ENCODE measurements around the gene STEAP3. TPM values are rescaled to one million over a fixed set of nuclear protein-coding genes. Genes with fewer than 3 reads are reported as not detected.
A peak's percentile ranks its signal among the peaks of the same experiment; 100 is the strongest.

STEAP3 gene
- total RNA-seq, 1 experiment from 2014 or later = 17.7 TPM

DNA sequence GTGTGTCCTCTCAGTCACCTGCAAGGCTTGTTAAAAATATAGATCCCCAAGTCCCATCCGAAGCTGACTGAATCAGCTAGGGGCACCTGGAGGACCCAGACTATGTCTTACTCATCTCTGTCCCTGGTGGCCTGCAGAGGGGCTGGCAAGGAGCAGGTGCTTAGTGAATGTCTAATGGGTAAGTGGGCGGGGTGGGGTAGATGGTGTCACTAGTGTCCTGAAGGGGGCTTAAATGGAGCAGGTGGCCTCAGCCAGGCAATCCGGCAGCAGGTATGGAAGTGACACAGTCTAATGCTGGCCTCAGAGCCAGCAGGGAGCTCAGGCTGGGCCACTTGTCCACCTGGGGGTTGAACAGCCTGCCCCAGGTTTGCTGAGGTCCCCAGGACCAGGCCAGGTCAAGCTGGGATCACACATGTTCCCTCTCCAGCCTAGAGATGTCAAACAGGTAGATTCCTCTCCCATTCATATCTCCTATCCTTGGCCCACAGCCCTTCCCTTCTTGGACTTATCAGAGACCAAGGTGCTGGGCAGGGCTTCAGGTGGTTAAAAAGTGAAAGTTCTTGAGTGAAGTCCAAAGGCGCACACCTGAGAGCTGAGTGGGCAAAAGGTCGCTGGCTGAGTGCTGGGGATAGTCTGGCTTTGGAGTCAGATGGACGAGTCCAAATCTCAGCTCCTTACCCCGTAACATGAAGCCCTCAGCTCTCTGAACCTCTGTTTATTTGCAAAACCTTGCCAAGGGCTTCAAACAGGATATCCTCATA is 1.7 kb downstream of the STEAP3 start:
- DNase-seq (ENCODE audit: low spot score) = no peak

GRCh38 chr2:119225926-119226325 is 2.3 kb downstream of the STEAP3 start:
- DNase-seq (ENCODE audit: low spot score) = no peak

DNA sequence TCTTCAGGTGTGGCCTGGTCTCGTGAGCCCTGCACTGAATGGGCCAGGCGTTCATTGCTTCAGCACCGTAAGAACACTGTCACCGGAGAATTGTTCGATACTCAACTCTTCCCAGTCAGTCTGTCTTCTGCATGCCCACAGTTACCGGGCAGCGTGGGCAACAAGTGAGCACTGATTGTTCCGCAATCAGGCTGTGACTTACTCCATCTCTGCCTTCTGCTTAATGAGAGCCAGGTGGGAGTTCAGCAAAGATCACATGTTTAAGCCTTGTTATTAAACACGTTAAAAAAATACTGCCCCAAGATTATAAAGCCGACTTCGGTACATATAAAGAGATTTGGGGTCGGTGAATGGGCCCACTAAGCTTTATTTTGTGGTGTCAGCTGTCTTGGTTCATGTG is 3.7 kb downstream of the STEAP3 start:
- no peak for DNase-seq (ENCODE audit: low spot score)

- DNase-seq (ENCODE audit: low spot score) = no peak
Observed at GRCh38 chr2:119228136-119228535, 4.5 kb downstream of the STEAP3 start.

DNA sequence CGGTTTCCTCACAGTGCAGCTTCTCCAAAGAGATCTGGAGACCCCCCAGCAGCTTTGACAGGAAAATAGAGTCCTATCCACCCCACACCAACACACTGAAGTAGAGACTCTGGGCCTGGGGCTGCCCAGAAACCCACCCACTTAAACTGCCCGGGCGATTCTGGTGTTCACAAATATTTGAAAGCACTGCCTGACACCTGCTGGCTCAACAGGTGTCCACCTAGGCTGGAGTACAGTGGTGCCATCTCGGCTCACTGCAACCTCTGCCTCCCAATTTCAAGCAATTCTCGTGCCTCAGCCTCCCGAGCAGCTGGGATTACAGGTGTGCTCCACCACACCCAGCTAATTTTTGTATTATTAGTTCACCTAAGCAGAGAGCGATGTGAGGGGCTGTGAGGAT is 5.3 kb downstream of the STEAP3 start:
- no peak for DNase-seq (ENCODE audit: low spot score)

DNA sequence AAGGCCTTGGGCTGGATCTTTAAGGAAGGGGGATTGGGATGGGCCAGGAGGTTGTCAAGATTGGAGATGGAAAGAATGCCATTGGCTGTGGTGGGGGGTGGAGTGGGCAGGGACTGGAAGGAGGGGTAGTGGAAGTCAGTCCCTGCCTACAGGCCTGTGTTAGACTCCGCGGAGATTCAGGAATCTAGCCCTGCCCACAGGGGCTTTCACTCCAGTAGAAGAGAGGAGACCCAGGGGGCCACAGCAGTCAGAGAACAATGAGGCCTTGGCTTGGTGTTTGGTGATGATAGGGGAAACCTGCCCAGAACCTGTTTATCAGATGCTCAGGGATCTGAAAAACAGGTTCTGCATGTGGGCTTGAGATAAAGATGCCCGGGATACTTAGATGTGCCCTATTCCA is 6.1 kb downstream of the STEAP3 start:
- no peak for DNase-seq (ENCODE audit: low spot score)

DNA sequence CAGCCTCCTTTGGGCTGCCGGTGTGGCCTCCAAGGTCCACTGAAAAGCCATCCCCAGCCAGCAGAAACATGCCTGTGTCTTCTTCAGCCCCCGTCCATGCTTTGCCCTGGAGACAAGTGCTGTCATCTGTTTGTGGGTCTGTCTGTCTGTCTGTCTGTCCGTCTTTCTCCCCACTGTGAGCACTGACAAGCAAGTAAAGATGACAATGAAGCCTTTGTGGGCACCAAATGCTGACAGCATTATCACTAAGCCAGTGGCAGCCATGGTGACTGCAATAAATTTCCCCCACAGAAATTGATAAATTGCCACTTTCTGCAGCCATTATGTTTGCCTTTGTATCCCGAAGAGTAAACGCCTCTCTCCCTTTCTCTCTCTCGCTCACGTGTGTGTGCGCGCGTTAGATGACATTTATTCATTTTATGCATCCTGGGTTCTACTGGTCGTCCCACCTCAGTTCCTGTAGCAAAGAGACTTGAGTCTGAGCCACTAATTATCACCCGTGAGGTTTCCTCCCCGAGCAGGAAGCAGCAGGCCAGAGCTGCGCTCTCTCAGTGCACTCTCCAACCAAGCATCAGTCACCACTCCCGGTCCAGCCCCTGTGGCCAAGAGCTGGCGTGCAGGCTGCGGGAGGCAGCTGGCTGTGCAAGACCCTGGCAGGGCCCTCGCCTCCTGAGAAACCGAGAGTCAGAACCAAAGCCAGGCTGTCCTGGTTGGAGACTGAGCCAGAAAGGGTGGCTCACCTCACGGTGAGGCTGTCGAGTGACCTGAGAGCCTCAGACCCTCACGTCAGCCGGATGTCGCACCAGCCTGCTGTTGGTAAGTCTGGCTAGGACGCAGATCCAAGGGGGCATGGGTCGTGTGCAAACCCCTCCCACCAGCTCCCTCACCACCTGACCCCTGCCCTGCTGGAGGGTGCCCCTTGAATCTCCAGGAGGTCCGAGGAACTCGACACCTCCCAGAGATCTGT is 6.9 kb downstream of the STEAP3 start:
- no peak for DNase-seq (ENCODE audit: low spot score)

- DNase-seq (ENCODE audit: low spot score) = no peak
Observed at GRCh38 chr2:119231975-119232665, 8.5 kb downstream of the STEAP3 start.

DNA sequence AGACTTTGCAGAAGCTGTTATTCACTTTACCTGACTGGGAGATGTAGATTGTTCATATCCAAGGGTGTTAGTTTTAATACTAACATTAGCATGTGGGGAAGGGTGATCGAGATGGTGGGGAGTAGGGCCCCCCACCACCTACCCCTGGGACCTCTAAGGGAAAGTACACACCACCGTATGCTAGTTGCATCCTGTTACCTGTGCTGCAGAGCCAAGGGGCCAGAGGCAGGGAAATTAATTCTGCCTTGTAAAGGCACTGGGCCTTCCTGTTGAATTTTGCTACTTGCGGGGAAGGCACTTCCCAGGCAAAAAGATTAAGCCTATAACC is 9.0 kb downstream of the STEAP3 start:
- DNase-seq (ENCODE audit: low spot score) = no peak

DNA sequence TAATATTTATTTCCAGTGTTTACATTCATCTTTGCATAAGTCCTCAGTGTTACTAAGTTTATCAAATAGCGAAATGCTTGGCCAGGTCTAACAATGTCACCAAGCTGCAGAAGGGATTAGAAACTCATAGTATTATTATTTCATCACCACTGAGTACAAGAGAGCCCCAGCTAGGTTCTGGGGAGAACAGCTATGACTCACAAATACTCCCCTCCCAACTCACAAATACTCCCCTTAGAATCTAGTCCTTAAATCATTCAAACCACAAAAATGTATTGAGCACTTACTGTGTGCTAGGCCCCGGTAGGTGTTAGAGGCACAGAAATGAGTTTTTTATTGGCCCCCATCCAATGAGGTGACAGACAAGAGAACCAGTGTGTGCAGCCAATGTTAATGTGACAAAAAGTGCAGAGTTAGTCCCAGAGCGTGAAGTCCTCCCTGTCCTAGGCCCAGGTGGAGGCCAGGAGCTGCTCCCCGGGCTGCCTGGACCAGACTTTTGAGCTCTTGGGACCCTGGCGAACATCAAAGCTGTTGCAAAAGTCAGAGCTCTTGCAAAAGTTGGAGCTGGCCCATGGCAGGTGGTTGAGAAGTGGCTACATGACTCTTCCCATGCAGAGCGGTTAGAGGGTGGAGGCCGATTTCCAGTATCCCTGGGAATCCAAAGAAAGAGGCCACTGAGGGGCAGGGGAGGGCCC is 9.8 kb downstream of the STEAP3 start:
- no peak for DNase-seq (ENCODE audit: low spot score)

DNA sequence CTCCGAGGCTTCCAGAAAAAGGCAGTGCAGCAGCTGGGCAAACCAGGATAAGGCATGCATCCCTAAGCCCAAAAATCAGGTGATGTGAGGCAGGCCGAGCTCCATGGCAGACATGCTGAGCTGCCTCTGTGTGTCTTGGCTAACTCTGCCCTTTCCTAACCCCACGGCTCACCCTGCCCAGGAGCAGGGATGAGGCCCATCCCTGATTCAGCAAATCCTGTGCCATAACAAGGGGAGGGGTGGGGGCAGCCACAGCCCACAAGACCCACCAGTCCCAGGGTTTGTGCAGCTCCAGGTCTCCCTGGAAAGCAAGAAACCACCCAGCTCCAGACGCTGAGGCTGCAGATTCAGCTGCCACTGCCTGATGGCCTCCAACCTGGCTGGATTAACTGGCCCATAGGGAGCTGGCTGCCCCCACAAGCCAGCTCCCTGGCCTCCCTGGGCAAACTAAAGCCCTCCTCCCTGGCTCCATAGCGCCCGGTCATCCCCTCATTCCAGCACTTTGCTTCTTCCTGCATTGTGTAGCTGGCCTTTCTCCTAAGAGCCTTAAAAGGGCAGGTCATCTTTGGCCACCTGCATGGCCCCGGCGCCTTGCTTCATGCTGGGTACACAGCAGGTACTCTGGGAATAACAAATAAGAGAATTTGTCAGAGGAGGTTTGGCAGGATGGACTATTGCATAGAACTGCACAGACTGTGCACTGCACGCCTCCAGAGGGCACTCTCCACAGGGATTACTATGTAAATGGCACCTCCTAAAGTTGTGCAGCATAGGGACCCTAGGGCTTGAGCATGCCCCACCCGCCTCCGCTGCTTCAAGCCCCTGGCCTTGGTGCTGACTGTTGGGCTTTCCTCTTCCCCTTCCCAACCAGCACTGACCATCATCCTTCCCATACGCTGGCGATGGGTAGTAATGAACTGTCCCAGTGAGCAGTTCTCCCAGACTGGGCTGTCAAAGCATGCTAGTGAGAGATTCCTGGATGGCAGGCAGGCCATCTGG is 10.7 kb downstream of the STEAP3 start:
- DNase-seq (ENCODE audit: low spot score) = no peak

DNA sequence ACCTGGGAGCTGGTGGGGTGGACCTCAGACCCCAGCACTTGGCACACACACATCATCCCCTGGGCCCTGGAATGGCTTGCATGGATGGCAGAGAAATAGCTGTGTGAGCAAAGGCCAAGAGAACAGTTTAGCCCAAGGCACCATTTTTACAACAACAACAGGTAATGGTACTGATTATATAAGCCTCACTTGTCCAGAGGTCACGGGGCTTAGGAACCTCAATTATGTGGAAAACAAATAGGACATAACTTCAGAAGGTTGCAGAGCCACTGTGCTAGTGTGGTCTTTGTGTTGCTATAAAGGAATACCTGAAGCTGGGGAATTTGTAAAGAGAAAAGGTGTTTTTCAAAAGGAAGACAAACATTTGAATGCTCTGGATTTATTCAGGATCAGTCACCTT is 13.2 kb downstream of the STEAP3 start:
- DNase-seq (ENCODE audit: low spot score) = no peak

DNA sequence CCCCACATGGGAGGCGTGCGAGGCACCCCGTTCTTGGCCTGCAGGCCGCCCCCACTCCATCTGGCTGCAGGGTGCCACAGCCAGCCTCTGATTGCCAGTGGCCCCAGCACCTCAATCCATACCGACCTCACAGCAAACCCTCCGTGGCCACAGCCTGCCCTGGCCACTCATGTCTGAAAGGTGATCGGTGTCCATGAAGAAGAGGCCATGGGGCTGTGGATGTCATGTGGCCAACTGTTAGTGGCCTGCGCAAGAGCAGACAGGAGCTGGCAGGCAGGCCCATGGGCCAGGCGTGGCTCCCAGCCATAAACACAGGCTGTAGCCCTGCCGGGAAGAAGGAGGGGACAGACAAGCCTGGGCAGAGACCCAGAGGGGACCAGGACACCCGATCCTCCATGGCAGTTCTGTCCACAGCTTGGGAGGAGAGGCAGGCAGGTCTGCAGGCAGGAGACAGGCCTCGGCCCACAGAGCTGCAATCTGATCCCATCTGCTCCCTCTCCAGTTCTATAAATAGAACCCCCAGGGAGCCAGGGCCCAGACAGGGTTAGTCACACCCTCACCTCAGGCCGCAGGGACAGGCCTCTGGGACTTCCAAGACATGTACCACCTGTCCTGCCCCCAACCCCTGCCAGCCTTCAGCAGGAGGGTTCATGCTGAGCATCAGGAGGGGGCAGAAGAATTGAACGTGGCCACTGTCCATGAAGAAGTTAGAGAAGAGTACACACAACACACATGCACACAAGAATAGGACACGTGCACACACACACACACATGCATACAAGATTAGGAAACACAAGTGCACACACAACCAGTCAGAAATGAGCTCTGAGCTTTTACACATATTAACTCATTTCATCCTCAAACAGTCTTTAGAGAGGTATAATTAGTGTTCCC is 16.9 kb downstream of the STEAP3 start:
- DNase-seq (ENCODE audit: low spot score) = peak; percentile 94

- DNase-seq (ENCODE audit: low spot score) = no peak
Observed at GRCh38 chr2:119241205-119241532, 17.5 kb downstream of the STEAP3 start.

- DNase-seq (ENCODE audit: low spot score) = no peak
Observed at GRCh38 chr2:119242276-119243119, 18.9 kb downstream of the STEAP3 start.

GRCh38 chr2:119243621-119244020 is 20.0 kb downstream of the STEAP3 start:
- DNase-seq (ENCODE audit: low spot score) = no peak

- DNase-seq (ENCODE audit: low spot score) = no peak
Observed at GRCh38 chr2:119245076-119245840, 21.6 kb downstream of the STEAP3 start.

GRCh38 chr2:119245841-119246230 is 22.2 kb downstream of the STEAP3 start:
- no peak for DNase-seq (ENCODE audit: low spot score)
